Measurements from ENCODE around the gene ITPKC.
"Not testable (repeated sequence)": the region's sequence is repeated elsewhere in the genome, so short reads cannot be mapped to it uniquely, and the experiment has no call there.

ITPKC gene

GRCh38 chr19:40784146-40784545 is 67.2 kb downstream of the ITPKC start:
- not testable (repeated sequence) for H3K36me3 ChIP-seq (ENCODE audit: control insufficient read depth, insufficient read depth, low read length); H3K4me3 ChIP-seq (ENCODE audit: low read depth, low read length); H3K27me3 ChIP-seq (ENCODE audit: control insufficient read depth, insufficient read depth, low read length); H3K9me3 ChIP-seq (ENCODE audit: control insufficient read depth, insufficient read depth, low read length); H3K4me1 ChIP-seq (ENCODE audit: control insufficient read depth, insufficient read depth, low read length); H3K27ac ChIP-seq (ENCODE audit: low read depth, low read length); H3K9ac ChIP-seq (ENCODE audit: low read depth, low read length)

GRCh38 chr19:40785526-40785925 is 68.6 kb downstream of the ITPKC start:
- Histone ChIP-seq H3K4me3 (ENCODE audit: low read depth, low read length) (no peak overlapping the region), H3K27me3 (ENCODE audit: control insufficient read depth, insufficient read depth, low read length) (no peaks in the 10 kb centered on the region), H3K4me1 (ENCODE audit: control insufficient read depth, insufficient read depth, low read length) (no peaks in the 10 kb centered on the region), H3K9me3 (ENCODE audit: control insufficient read depth, insufficient read depth, low read length) (no peaks in the 10 kb centered on the region), H3K9ac (ENCODE audit: low read depth, low read length) (no peak overlapping the region), H3K36me3 (ENCODE audit: control insufficient read depth, insufficient read depth, low read length) (peaks cover 3% of the 10 kb centered on the region; the same call in 1 of the 2 replicates), H3K27ac (ENCODE audit: low read depth, low read length) (no peak overlapping the region)

GRCh38 chr19:40786060-40787037 is 69.4 kb downstream of the ITPKC start:
- Histone ChIP-seq H3K36me3 (ENCODE audit: control insufficient read depth, insufficient read depth, low read length) (peaks cover 3% of the 10 kb centered on the region; the same call in 1 of the 2 replicates), H3K9me3 (ENCODE audit: control insufficient read depth, insufficient read depth, low read length) (no peaks in the 10 kb centered on the region), H3K4me3 (ENCODE audit: low read depth, low read length) (no peak overlapping the region), H3K4me1 (ENCODE audit: control insufficient read depth, insufficient read depth, low read length) (no peaks in the 10 kb centered on the region), H3K27ac (ENCODE audit: low read depth, low read length) (no peak overlapping the region), H3K27me3 (ENCODE audit: control insufficient read depth, insufficient read depth, low read length) (no peaks in the 10 kb centered on the region), H3K9ac (ENCODE audit: low read depth, low read length) (no peak overlapping the region)
